ENCODE results near the gene FAM111B. TPM values are rescaled to one million over a fixed set of nuclear protein-coding genes. Genes with fewer than 3 reads are reported as not detected.
A peak's percentile ranks its signal among the peaks of the same experiment; 100 is the strongest.
"Not testable (repeated sequence)": the region's sequence is repeated elsewhere in the genome, so short reads cannot be mapped to it uniquely, and the experiment has no call there.

The FAM111B gene, protein sequence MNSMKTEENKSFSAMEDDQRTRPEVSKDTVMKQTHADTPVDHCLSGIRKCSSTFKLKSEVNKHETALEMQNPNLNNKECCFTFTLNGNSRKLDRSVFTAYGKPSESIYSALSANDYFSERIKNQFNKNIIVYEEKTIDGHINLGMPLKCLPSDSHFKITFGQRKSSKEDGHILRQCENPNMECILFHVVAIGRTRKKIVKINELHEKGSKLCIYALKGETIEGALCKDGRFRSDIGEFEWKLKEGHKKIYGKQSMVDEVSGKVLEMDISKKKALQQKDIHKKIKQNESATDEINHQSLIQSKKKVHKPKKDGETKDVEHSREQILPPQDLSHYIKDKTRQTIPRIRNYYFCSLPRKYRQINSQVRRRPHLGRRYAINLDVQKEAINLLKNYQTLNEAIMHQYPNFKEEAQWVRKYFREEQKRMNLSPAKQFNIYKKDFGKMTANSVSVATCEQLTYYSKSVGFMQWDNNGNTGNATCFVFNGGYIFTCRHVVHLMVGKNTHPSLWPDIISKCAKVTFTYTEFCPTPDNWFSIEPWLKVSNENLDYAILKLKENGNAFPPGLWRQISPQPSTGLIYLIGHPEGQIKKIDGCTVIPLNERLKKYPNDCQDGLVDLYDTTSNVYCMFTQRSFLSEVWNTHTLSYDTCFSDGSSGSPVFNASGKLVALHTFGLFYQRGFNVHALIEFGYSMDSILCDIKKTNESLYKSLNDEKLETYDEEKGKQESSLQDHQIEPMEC
- total RNA-seq, result 10 to 100 TPM in 2 of 4 donors, 1 to 10 TPM in 2; 2.9 to 14.9 (median 8.0) TPM

DNA sequence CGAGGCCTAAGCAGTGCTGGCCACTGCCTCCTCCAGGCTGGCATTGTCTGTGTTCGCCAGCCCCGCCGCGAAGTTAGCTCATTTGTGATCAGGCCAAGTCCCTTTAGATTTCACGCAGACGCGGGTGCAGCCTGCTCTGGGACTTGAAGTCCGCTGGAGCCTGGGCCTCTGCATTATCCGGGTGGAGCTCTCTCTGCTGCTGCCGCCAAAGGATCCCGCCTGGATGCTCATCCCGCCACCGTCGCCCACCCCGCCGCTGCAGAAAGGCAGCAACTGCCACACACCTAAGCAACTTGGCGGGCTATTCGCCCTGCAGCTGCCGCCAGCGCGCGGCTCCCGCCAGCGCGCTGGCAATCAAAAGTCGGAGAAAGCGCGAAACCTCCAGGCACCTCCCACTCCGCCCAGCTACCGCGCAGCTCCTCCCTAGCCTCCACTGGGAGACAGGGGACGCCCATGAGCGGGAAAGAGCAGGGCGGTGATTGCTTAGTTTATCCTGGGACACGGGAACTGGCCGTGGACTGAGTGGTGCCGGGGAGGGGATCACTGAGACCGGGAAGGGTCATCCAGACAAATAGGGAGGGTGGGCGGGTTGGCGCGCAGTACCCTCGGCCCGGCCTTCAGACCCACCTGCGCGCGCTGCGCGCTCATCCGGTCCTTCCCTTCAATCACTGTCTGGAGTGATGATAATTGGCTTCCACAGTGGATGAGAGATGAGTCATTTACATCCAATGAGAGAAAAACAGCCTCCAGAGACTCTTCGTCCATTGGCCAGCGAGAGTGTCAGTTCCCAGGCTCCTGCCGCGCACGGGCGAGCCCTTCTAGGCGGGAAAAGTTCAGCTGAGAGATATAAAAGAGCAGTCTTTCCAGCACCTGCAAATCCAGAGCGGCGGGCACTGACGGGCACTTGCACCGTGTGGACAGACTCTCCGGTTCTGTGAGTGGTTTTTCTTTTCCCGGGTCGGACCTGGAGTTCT is at the start of gene FAM111B:
FAM111B (plus strand) TSS at position 875 of the 974 bp plus-strand sequence. CDS start 2,389 bp downstream, outside the sequence.
- H3K9me3 ChIP-seq, result no peaks in the 10 kb centered on the region
- DNase-seq, result peak; percentile 9
- H3K27ac ChIP-seq, result peak within 1 kb of the TSS; percentile 69 to 83 (median 73)
- intact Hi-C loops (cut with DNase I), result no loop called here
- H3K4me3 ChIP-seq, result peak within 1 kb of the TSS; percentile 42 to 75 (median 58)
- TF ChIP-seq, protein P1, sequence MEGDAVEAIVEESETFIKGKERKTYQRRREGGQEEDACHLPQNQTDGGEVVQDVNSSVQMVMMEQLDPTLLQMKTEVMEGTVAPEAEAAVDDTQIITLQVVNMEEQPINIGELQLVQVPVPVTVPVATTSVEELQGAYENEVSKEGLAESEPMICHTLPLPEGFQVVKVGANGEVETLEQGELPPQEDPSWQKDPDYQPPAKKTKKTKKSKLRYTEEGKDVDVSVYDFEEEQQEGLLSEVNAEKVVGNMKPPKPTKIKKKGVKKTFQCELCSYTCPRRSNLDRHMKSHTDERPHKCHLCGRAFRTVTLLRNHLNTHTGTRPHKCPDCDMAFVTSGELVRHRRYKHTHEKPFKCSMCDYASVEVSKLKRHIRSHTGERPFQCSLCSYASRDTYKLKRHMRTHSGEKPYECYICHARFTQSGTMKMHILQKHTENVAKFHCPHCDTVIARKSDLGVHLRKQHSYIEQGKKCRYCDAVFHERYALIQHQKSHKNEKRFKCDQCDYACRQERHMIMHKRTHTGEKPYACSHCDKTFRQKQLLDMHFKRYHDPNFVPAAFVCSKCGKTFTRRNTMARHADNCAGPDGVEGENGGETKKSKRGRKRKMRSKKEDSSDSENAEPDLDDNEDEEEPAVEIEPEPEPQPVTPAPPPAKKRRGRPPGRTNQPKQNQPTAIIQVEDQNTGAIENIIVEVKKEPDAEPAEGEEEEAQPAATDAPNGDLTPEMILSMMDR (IDR thresholded peaks at IDR 0.05), result peak in 1 of 6 experiments; percentile 8
- no peak for TF ChIP-seq POLR2A (IDR thresholded peaks at IDR 0.05)
- WGBS, 2 donors, result 0 to 2% methylated on average over 7 to 18 of the region's 64 CpGs
- H3K4me1 ChIP-seq, result peaks cover 7 to 34% (median 14%) of the 10 kb centered on the region in 3 donors
- peaks cover 0 to 31% (median 0%) of the 10 kb centered on the region in 4 donors for H3K27me3 ChIP-seq
- no peaks in the 10 kb centered on the region for H3K36me3 ChIP-seq

DNA sequence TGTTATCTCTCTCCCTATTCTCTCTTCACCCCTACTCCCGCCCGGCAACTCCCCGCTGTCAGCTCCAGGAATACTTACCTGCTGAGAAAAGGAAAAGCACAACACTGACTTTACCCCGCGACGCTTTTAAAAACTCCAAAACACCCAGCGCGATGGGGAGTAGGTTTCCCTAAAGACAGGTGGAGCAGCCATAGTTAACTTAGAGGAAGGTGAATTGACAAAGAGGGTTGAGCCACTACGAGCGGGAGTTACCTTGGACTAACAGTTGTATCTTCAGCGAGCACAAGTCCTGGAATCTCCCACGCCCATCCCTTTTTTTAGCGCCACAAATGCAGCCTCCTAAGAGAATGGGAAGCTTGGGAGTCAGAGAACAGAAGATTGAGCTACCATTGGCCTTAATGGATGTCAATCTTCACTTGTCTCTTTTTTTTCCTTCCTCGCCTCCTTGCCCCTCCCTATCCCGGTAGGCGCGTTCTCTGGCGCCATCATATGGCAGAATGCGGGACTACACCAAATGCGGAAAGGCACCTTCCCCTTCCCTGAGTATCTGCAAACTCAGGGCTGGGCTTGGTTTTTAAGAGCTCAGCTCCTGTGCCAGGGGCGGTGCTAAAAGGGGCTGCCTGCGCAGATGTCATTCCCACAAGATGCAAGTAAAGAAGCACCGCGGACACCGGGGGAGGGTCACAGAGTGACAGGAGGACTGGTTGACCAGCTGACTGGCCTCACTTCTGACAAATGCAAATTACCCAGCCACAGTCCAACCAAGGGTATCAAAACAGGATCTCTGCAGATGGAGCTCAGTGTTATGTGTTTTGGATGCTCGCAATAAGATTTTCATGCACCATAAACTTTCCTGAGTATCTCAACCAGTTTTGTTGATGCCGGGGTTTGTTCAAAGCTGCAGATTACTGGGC is 48.7 kb upstream of the FAM111B start:
- DNase-seq; H3K4me1 ChIP-seq; H3K9me3 ChIP-seq; H3K36me3 ChIP-seq; intact Hi-C loops (cut with DNase I): not testable (repeated sequence)
- WGBS, 2 donors, result 10 to 11% methylated on average over 18 to 23 of the region's 27 CpGs
- peak overlapping the region; percentile 7 to 63 (median 40) for H3K4me3 ChIP-seq
- TF ChIP-seq, protein P1 (IDR thresholded peaks at IDR 0.05), result peak; percentile 60 to 96 (median 85)
- H3K27me3 ChIP-seq, result peaks cover 0 to 45% (median 0%) of the 10 kb centered on the region in 4 donors
- H3K27ac ChIP-seq, result peak overlapping the region in 1 of 4 donors; percentile 14

DNA sequence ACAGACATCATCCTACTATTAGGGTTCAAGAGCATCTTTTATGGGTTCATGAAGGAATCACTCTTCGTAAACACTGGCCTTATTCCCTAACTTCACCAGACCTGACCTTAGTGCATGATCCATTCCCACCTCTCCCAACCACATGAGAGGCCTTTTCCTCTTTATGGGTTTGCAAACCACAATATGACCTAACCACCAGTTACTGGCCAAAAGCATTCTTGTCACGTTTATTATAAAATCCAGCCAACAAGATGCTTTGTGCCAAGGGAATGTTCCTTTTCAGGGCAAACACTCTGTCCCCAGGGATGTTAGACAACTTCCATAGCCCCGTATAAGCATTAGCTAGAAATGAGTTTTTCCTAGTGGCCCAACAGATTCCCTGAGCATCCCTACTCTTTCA is 46.9 kb upstream of the FAM111B start:
- H3K4me1 ChIP-seq; H3K36me3 ChIP-seq; DNase-seq; H3K9me3 ChIP-seq; H3K4me3 ChIP-seq; intact Hi-C loops (cut with DNase I); H3K27ac ChIP-seq: not testable (repeated sequence)
- peaks cover 0 to 59% (median 0%) of the 10 kb centered on the region in 4 donors for H3K27me3 ChIP-seq
- 38 to 47% methylated on average over 3 of the region's 3 CpGs for WGBS, 2 donors

DNA sequence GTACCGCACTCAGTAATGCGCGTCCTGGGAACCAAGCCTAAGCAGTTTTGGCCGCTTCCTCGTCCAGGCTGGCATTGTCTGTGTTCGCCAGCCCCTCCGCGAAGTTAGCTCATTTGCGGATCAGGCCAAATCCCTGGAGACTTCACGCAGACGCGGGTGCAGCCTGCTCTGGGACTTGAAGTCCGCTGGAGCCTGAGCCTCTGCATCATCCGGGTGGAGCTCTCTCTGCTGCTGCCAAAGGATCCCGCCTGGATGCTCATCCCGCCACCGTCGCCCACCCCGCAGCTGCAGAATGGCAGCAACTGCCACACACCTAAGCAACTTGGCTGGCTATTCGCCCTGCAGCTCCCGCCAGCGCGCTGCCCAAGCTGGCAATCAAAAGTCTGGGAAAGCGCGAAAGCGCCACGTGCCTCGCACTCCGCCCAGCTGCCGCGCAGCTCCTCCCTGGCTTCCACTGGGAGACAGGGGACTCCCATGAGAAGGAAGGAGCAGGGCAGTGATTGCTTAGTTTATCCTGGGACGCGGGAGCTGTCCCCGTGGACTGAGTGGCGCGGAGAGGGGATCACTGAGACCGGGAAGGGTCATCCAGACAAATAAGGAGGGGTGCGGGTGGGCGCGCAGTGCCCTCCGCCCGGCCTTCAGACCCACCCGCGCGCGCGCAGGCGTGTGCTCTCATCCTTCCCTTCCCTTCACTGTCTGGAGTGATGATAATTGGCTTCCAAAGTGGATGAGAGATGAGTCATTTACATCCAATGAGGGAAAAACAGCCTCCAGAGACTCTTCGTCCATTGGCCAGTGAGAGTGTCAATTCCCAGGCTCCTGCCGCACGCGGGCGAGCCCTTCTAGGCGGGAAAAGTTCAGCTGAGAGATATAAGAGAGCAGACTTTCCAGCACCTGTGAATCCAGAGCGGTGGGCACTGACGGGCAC is 44.2 kb upstream of the FAM111B start:
- intact Hi-C loops (cut with DNase I), result no loop called here
- 62 to 82% methylated on average over 24 to 32 of the region's 56 CpGs for WGBS, 2 donors

DNA sequence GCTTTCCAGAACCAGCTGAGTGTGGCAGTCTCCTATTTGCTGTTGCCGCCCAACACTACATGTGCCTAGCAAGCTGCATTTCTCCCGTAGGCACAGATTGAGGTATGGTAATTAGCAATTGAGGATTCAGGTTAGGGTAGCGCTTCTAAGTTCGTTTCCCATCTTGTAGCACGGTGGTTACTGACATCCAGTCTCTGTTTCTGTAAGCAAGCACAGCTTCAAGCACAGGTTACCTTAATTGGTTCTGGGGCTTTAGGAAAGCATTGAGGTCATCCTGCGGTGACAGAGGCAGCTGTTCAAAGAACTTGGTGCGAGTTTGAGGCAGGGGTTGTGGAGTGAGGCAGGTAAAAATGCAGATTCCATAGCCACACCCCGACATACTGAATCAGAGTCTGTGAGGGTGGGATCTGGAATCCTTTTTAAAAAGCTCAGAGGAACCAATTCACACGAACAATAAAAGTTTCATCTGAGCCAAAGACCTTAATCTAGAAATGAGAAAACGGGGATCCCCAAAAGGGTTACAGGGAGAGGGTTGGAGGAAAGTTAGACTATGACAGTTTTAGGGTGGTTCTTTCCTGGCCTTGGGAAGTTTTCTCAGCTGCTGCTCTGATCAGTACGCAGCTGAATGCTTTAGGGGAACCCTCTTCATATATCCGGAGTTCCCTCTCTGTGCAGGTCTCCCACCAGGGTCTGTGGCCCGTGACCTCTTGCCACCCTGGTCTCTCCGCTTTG is 42.9 kb upstream of the FAM111B start:
- H3K27ac ChIP-seq; H3K36me3 ChIP-seq; H3K4me1 ChIP-seq; H3K4me3 ChIP-seq; intact Hi-C loops (cut with DNase I); H3K9me3 ChIP-seq; DNase-seq: not testable (repeated sequence)
- peaks cover 0 to 68% (median 0%) of the 10 kb centered on the region in 4 donors for H3K27me3 ChIP-seq
- 73% methylated on average over 13 to 14 of the region's 14 CpGs for WGBS, 2 donors

More for the DNA sequence above, 44.2 kb upstream of the FAM111B start:
- H3K4me3 ChIP-seq, result no peak overlapping the region
- H3K27ac ChIP-seq, result no peak overlapping the region
- peaks cover 0 to 75% (median 0%) of the 10 kb centered on the region in 4 donors for H3K27me3 ChIP-seq
- peaks cover 0 to 5% (median 4%) of the 10 kb centered on the region in 3 donors for H3K4me1 ChIP-seq
- no peaks in the 10 kb centered on the region for H3K9me3 ChIP-seq
- no peak for TF ChIP-seq POLR2A (IDR thresholded peaks at IDR 0.05)
- TF ChIP-seq, protein P1 (IDR thresholded peaks at IDR 0.05), result no peak
- H3K36me3 ChIP-seq, result no peaks in the 10 kb centered on the region
- DNase-seq, result no peak
